CMK (cell line): ENCODE data around the gene RAB33A.
A peak's percentile ranks its signal among the peaks of the same experiment; 100 is the strongest.

Experiments used
- DNase-seq: peaks from one replicate; pipeline ENCODE4 v3.0.0-alpha.2; 2010; ENCODE audit warnings: low read depth

RAB33A gene

GRCh38 chrX:130171446-130172126 lies at the start of gene RAB33A:
Gene RAB33A (plus strand): TSS chrX:130171962. CDS start chrX:130172063, 101 bp downstream.
- DNase-seq = no peak

- no peak for DNase-seq
These were observed 47.2 kb upstream of the RAB33A start for GRCh38 chrX:130124577-130124976.

GRCh38 chrX:130125091-130125874 lies 46.5 kb upstream of the RAB33A start:
- no peak for DNase-seq

GRCh38 chrX:130130990-130131389 lies 40.8 kb upstream of the RAB33A start:
- no peak for DNase-seq

- no peak for DNase-seq
These were observed 35.3 kb upstream of the RAB33A start for GRCh38 chrX:130136496-130136895.

GRCh38 chrX:130136961-130137360 lies 34.8 kb upstream of the RAB33A start:
- DNase-seq = no peak

GRCh38 chrX:130139474-130140201 lies 32.1 kb upstream of the RAB33A start:
- no peak for DNase-seq

- DNase-seq = no peak
These were observed 27.3 kb upstream of the RAB33A start for GRCh38 chrX:130144509-130144908.

- no peak for DNase-seq
These were observed 26.6 kb upstream of the RAB33A start for GRCh38 chrX:130145123-130145522.

GRCh38 chrX:130147631-130148030 lies 24.1 kb upstream of the RAB33A start:
- DNase-seq = no peak

GRCh38 chrX:130155564-130155963 lies 16.2 kb upstream of the RAB33A start:
- DNase-seq = no peak

- DNase-seq = no peak
These were observed 13.5 kb upstream of the RAB33A start for GRCh38 chrX:130158311-130158710.

- DNase-seq = no peak
These were observed 12.0 kb upstream of the RAB33A start for GRCh38 chrX:130159776-130160175.

- DNase-seq = no peak
These were observed 9.5 kb upstream of the RAB33A start for GRCh38 chrX:130162094-130162735.

- no peak for DNase-seq
These were observed 8.4 kb upstream of the RAB33A start for GRCh38 chrX:130163398-130163797.

GRCh38 chrX:130165181-130165702 lies 6.5 kb upstream of the RAB33A start:
- DNase-seq = no peak

GRCh38 chrX:130165703-130166502 lies 5.9 kb upstream of the RAB33A start, which contains the start of gene AIFM1:
Gene AIFM1 (minus strand): TSS chrX:130165841. CDS start chrX:130165656, 185 bp downstream.
- peak; percentile 89 for DNase-seq

GRCh38 chrX:130166503-130166777 lies 5.3 kb upstream of the RAB33A start:
- no peak for DNase-seq

- no peak for DNase-seq
These were observed 4.7 kb upstream of the RAB33A start for GRCh38 chrX:130167040-130167439.

GRCh38 chrX:130170752-130171445 lies 863 bp upstream of the RAB33A start:
- DNase-seq = no peak
